Measurements from ENCODE around the gene ESR1.

Gene ESR1

GRCh38 chr6:151807513-151808370 lies at the start of gene ESR1:
Gene ESR1 (plus strand): TSS chr6:151807682. CDS start chr6:151807913, 231 bp downstream.
- no peak for DNase-seq (ENCODE audit: low read depth)

DNA sequence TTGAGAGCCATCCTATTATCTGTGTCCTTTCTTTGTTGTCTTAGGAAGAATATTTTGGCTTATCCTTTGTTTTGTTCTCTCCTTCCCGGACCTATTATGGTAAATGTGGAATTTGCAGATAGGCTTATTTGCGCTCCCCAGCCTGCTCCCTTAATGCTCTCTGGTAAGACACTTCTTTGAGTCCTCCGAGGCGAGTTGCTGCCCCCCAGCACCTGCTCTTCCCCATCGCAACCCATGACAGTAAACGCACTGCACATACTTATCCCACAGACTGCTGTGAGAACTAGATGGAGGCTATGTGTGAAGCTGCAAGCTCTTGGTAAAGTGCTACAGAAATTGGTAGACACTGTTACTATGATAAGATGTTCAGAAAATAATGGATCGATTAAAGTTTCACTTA lies 47.0 kb upstream of the ESR1 start:
- no peak for DNase-seq (ENCODE audit: low read depth)

- DNase-seq (ENCODE audit: low read depth), result no peak
Measured at GRCh38 chr6:151761851-151762250, 45.6 kb upstream of the ESR1 start.

GRCh38 chr6:151762817-151763216 lies 44.7 kb upstream of the ESR1 start:
- DNase-seq (ENCODE audit: low read depth), result no peak

DNA sequence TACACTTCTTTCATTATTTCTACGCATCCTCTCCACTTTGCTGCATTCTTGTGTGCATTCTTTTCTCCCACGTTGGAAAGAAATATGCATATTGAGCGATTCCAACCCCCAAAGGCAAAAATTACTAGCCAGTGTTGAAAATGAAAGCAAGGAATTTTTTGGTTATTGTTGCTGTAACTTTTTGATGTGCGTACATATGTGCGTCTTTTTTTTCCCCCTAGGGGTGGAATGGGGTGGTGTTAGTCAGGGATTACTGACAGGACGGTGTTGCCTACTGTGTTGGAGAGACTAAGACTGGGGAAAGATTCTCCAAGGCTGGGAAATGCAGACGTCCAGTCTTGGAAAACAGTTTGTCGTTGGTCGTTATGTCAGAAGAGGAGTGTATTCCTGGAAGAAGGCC lies 44.2 kb upstream of the ESR1 start:
- DNase-seq (ENCODE audit: low read depth), result no peak

DNA sequence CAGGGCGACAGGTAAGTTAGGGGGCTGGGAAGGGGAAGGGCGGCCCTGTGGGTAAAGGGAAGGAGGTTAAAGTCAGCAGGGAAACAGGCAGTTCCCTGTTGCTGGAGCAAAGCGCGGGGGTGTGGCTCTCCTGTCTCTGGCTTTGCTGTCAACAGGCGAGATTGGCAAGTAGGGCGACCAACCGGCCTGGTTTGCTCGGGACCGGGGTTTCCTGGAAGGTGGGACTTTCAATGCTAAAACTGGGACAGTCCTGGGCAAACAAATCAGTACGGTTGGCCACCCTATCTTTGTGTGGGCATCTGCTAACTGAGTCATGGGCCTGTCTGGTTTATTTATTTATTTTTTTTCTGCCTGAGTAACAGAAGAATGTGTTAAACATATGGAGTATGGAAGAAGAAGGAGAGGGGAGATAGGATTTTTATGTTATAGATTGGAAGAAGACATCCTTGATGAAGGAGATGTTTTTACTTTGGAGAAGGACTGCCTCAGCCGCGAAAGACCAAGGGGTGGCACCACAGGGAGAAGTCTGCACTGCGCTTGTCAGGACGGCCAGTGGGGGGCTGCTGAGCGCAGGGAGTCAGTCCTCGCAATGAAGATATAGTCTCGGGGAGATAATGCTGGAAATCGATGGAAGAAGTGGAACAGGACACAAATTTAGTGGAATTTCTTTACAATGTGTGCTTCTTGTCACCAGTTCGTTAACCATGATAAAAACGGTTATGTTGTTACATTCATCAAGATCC lies 43.4 kb upstream of the ESR1 start:
- no peak for DNase-seq (ENCODE audit: low read depth)

- no peak for DNase-seq (ENCODE audit: low read depth)
Measured at GRCh38 chr6:151765444-151765886, 42.0 kb upstream of the ESR1 start.

DNA sequence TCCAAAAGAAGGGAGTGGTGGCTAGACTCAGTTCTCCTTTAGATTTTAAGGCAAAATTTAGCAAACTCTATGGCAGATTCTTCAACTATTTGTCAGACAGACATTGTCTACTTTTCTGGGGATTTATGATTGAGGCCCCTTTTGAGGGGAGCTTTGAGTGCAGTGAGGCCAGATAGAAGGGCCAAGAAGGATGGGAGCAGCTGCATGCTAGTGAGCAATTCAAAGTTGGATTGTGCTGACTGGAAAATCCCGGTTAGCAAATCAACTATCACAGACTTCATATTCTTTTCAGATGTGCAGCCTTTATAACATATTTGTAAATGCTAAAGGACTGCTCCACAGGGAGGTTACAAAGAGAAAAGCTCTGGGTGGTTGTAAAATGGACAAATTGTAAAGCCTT lies 35.0 kb upstream of the ESR1 start:
- DNase-seq (ENCODE audit: low read depth), result no peak

DNA sequence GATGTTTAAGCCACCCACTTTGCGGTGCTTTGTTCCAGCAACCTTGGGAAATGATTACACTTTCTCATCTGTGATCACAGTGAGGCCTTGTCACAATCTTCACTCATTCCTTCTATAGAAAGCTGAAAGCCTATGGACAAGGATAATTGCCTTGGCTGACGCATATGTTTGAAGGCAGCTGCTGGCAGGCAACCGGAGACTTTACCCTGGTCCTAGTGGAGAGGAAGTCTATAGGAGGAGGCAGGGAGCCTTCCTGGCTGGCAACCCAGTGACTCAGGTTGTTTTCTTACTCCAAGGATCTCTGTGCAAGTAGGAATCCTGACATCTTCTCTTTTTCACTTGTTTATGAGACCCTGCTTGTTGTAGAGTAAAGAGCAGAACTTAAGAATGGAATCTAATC lies 34.1 kb upstream of the ESR1 start:
- DNase-seq (ENCODE audit: low read depth), result no peak

GRCh38 chr6:151782560-151782959 lies 24.9 kb upstream of the ESR1 start:
- DNase-seq (ENCODE audit: low read depth), result no peak

GRCh38 chr6:151783692-151784091 lies 23.8 kb upstream of the ESR1 start:
- DNase-seq (ENCODE audit: low read depth), result no peak

- no peak for DNase-seq (ENCODE audit: low read depth)
Measured at GRCh38 chr6:151784441-151785214, 22.9 kb upstream of the ESR1 start.

DNA sequence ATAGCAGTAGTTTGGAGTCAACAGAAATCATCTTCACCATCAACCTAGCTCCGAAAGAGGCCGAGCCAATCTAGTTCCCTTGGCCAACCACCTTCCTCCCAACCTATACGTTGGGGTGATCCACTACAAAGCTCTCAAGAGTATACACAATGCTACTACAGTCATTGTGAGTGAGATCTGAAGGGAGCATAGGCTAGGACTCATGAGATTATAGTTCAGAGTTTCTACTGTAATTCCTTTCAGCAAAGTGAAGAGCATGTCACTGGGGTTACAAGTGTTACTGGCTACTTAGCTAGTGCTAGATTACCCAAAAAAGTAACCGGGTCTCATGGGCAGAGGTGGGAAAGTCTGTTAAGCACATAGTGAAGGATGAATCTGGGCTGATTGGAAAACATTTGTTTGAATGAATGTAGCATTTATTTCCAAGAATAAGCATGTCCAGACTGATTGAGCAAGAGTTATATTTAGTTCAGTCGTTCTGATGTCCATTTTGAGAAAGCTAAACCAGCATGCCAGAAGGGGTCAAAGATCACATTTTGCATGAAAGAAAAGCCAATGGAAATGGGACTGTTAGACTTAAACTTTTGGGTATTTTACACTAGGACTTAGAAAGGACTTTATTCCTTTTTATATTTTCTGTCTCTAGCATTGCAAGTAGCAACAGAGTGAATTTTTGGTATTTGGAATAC lies 10.5 kb upstream of the ESR1 start:
- DNase-seq (ENCODE audit: low read depth), result no peak

GRCh38 chr6:151803743-151804142 lies 3.7 kb upstream of the ESR1 start:
- DNase-seq (ENCODE audit: low read depth), result no peak

DNA sequence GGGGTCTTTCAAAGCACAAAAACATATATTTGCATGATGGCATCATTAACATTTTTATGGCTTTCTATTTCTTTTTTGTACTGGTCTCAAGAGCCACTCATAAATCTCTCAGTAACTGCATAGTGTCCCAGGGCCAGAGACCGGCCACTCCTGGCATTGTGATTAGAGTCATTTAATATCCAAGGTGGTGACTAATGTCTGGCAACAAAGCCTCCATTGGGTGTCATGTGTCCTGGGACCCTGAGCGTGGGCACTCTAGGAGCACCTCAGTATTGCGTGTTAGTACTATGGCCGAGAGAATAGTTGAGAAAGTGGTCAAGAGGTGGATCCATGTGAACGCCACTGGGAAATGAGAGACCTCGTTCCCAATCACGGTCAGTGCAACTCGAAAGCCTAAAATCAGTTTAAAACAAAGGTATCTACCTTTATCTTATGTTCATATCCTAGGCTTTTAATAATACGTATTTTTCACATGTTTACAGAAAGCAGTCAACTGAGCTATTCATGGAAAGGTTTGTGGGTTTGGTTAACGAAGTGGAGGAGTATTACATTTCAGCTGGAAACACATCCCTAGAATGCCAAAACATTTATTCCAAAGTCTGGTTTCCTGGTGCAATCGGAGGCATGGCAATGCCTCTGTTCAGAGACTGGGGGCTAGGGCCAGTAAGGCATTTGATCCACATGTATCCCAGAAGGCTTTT lies 2.7 kb upstream of the ESR1 start:
- no peak for DNase-seq (ENCODE audit: low read depth)

GRCh38 chr6:151805286-151805840 lies 2.1 kb upstream of the ESR1 start:
- DNase-seq (ENCODE audit: low read depth), result no peak

DNA sequence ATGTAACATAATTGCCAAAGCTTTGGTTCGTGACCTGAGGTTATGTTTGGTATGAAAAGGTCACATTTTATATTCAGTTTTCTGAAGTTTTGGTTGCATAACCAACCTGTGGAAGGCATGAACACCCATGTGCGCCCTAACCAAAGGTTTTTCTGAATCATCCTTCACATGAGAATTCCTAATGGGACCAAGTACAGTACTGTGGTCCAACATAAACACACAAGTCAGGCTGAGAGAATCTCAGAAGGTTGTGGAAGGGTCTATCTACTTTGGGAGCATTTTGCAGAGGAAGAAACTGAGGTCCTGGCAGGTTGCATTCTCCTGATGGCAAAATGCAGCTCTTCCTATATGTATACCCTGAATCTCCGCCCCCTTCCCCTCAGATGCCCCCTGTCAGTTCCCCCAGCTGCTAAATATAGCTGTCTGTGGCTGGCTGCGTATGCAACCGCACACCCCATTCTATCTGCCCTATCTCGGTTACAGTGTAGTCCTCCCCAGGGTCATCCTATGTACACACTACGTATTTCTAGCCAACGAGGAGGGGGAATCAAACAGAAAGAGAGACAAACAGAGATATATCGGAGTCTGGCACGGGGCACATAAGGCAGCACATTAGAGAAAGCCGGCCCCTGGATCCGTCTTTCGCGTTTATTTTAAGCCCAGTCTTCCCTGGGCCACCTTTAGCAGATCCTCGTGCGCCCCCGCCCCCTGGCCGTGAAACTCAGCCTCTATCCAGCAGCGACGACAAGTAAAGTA lies 547 bp upstream of the ESR1 start:
- no peak for DNase-seq (ENCODE audit: low read depth)

GRCh38 chr6:151808371-151809241 lies 1.1 kb downstream of the ESR1 start:
- no peak for DNase-seq (ENCODE audit: low read depth)

- DNase-seq (ENCODE audit: low read depth), result no peak
Measured at GRCh38 chr6:151811081-151811480, 3.6 kb downstream of the ESR1 start.

Measured in stimulated activated CD8-positive, alpha-beta memory T cell treated with anti-CD3 and anti-CD28 coated beads, Interleukin-15, amount 100 ng/mL, for 24 hours (primary cell).